SK-N-MC (cell line): ENCODE data around the gene VAV3.
A peak's percentile ranks its signal among the peaks of the same experiment; 100 is the strongest.

Source experiments
- DNase-seq: peaks from one replicate; pipeline ENCODE4 v3.0.0-alpha.2; 2011; ENCODE audit warnings: low read depth, low spot score
- H3K27ac ChIP-seq: fragments of 200-600 bp; sonication (generic); 2 replicates; pipeline ENCODE4 v1.5.1; 2016; ENCODE audit warnings: mixed run types
- H3K36me3 ChIP-seq: fragments of 200-600 bp; sonication (generic); 2 replicates; pipeline ENCODE4 v1.6.1; 2017; ENCODE audit warnings: antibody characterized with exemption, low read length, mixed read lengths; ENCODE audit not compliant: insufficient read depth
- H3K4me3 ChIP-seq: fragments of 200-600 bp; sonication (generic); 2 replicates; pipeline ENCODE4 v1.5.1; 2016
- H3K9ac ChIP-seq: fragments of 200-600 bp; sonication (generic); 2 replicates; pipeline ENCODE4 v1.8.0; 2017; ENCODE audit warnings: mixed run types, mixed read lengths; ENCODE audit not compliant: insufficient read length
- H3K9me3 ChIP-seq: fragments of 200-600 bp; sonication (generic); 2 replicates; pipeline ENCODE4 v1.6.1; 2017; ENCODE audit warnings: low read depth, mild to moderate bottlenecking, antibody characterized with exemption, low read length, moderate library complexity, mixed read lengths
- EZH2 ChIP-seq: fragments of 200-600 bp; sonication (generic); IDR thresholded peaks from one replicate; pipeline ENCODE4 v1.6.1; 2017; ENCODE audit warnings: antibody characterized with exemption
- FOXP2 ChIP-seq: optimal IDR thresholded peaks from 2 replicates; pipeline ENCODE3; 2011; ENCODE audit warnings: mild to moderate bottlenecking, moderate library complexity; ENCODE audit not compliant: insufficient read depth; ENCODE audit errors: extremely low read length, control extremely low read depth
- POLR2AphosphoS5 ChIP-seq: IDR thresholded peaks from 2 replicates; pipeline ENCODE4 v1.6.1; 2012; ENCODE audit warnings: mild to moderate bottlenecking, low read depth, low read length, borderline replicate concordance

VAV3 gene

DNA sequence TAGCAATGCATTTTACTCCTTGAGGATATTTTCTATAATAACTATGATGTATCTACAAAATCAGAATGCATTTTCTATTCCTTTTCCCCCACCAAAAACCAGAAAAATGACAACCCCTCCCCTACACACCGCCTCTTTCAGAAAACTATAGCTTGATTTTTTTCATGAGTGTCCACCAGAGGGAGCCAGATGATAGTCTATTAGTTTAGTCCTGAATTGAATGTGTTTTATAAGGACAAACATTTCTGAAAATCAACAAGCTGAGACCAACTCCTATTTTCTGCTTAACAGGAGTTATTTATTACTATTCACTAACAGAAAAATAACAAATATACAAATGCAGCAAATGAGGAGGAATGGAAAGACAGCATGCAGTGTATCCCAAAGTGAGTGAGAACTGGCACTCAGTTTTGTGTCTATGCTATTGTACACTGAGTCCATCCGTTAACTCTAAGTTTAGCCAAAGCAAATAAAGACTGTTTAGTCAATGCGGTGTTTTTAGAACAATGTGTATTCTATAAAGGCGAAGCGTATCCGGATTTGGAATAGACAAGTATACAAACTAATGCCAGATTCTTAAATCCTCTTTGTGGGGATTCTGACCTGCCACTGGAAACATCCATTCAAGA lies 182.6 kb downstream of the VAV3 start:
- Histone ChIP-seq H3K4me3 (no peak overlapping the region), H3K36me3 (no peaks in the 10 kb centered on the region), H3K9me3 (no peaks in the 10 kb centered on the region), H3K9ac (no peak overlapping the region), H3K27ac (no peak overlapping the region)
- peak; percentile 69 for DNase-seq
- TF ChIP-seq POLR2AphosphoS5 (no peak), EZH2 (no peak), FOXP2 (no peak)

DNA sequence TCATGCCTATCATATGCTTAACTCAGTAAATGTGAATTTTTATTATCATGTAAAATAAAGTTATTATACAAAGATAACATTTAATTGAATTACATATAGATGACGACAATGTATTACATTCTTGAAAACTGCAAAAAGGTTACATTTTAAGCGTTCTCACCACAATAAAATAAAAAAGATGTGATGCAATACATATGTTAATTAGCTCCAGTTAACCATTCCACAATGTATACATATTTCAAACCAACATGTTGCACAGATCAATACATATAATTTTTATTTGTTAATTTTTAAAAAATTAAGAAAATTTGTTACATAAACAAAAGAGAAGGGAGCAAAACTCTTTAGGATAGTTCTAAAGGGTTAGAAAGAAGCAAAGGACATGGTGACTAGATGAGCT lies 183.7 kb downstream of the VAV3 start:
- DNase-seq: no peak
- Histone ChIP-seq H3K4me3 (no peak overlapping the region), H3K9ac (no peak overlapping the region), H3K9me3 (no peaks in the 10 kb centered on the region), H3K27ac (no peak overlapping the region), H3K36me3 (no peaks in the 10 kb centered on the region)
- TF ChIP-seq EZH2 (no peak), FOXP2 (no peak), POLR2AphosphoS5 (no peak)

DNA sequence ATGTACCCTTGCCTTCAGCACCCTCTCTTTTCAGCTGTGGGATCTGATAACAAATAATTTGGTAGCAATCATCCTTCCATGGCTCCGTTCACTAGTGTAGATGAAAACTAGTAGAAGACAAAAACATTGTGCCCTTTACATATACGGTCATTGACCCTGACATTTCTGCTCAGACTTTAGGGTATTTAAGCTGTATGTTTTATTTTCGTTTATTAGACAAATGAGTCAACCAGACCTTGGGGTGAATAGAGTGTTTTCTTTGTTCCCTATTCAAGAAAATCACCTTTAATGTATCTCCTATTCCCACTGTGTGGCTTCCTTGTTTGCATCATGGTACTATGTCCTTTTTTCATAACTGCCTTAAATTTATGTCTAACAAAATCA lies 187.3 kb downstream of the VAV3 start:
- H3K9ac ChIP-seq: no peak overlapping the region
- H3K9me3 ChIP-seq: no peaks in the 10 kb centered on the region
- H3K36me3 ChIP-seq: no peaks in the 10 kb centered on the region
- no peak overlapping the region for H3K4me3 ChIP-seq
- TF ChIP-seq FOXP2 (no peak), EZH2 (no peak), POLR2AphosphoS5 (no peak)
- H3K27ac ChIP-seq: no peak overlapping the region
- DNase-seq: no peak

DNA sequence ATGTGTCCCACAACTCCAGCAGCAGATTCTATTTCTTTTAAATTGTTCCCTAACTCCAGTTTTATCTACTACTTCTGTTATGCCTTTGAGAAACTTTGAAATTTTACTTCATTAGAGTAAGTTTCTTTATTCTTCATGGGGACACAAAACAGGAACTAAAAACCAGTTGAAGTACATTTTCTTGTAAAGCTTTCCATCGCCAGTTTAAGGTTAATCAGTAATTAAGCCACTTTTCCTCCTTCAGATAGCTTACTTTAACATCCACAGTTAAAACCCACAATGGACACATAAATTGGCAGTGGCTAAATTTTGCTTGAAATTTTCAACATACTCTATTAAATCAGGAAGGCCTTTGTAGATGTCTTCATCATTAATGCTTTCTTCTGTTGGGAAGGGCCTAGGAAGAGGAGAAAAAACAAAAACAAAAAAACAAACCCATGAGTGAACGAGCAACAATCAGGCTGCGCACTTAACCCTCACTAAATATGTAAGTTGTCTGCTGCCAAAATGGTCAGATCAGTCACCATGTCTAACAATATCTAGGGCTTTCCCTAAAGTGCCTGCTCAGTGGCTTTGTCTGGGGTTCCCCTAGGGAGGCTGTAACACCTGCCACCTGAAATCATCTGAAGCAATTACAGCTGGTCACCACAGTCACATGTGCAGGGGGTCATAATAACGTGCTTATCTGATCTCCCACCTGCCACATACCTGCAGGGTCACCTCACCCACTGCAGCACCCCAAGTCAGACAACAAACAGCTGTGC lies 187.9 kb downstream of the VAV3 start:
- Histone ChIP-seq H3K9me3 (no peaks in the 10 kb centered on the region), H3K9ac (no peak overlapping the region), H3K4me3 (no peak overlapping the region), H3K27ac (no peak overlapping the region), H3K36me3 (no peaks in the 10 kb centered on the region)
- no peak for TF ChIP-seq POLR2AphosphoS5
- no peak for TF ChIP-seq EZH2
- no peak for TF ChIP-seq FOXP2
- DNase-seq: no peak

DNA sequence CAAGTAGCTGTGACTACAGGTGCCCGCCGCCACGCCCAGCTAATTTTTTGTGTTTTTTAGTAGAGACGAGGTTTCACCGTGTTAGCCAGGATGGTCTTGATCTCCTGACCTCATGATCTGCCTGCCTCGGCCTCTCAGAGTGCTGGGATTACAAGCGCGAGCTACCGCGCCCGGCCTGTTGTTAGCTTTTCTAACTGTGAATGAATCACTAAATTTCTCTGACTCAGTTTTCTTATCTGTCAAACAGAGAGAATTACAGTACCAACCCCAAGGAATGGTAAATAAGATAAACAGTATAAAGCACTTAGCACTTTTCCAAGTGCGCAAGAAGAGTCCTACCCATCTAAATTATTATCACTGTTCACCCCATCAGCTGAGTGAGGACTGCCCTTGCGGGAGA lies 193.6 kb downstream of the VAV3 start:
- Histone ChIP-seq H3K36me3 (no peaks in the 10 kb centered on the region), H3K27ac (no peak overlapping the region), H3K9me3 (no peaks in the 10 kb centered on the region), H3K9ac (no peak overlapping the region), H3K4me3 (no peak overlapping the region)
- DNase-seq: no peak
- TF ChIP-seq POLR2AphosphoS5 (no peak), EZH2 (no peak), FOXP2 (no peak)

DNA sequence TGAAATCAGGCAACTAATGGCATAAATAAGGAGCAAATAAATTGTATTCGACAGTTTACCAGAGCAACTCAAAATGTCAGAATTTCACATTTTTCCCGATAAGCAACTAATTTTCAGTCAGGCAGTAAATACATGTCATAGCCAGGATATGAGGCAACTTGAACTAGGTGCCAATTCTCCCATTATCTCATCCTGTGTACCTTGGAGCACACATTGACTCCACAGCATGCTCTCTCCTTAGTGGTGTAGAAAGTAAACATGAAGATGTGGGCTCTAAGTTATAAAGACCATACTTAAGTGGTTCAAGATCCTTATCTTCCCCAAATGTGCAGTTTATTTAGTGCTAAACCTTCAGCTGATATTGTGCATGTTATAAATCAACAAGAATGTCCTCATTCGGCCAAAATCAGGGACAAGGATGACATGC lies 197.8 kb downstream of the VAV3 start:
- Histone ChIP-seq H3K27ac (no peak overlapping the region), H3K9ac (no peak overlapping the region), H3K36me3 (no peaks in the 10 kb centered on the region), H3K9me3 (no peaks in the 10 kb centered on the region), H3K4me3 (no peak overlapping the region)
- DNase-seq: no peak
- TF ChIP-seq POLR2AphosphoS5 (no peak), FOXP2 (no peak), EZH2 (no peak)

DNA sequence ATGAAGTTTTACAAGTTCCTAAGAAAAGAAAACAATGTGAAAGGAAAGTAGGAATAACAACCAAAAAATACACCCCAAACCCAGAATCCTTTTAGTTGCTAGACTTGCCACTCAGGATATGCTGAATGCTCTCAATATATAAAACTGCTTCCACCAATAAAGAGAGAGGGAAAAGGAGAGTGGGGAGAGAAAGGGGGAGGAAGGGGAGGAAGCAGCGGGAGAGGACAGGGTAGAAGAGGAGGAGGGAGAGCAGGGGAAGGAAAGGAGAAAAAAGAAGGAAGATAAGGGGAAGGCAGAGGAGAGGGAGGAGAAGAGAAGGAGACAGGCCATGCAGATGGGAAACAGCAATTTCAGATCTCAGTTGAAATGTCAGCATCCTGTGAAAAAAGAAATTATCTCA lies 198.4 kb downstream of the VAV3 start:
- H3K9me3 ChIP-seq: no peaks in the 10 kb centered on the region
- H3K9ac ChIP-seq: peak overlapping the region; percentile 13
- H3K4me3 ChIP-seq: no peak overlapping the region
- TF ChIP-seq FOXP2 (no peak), POLR2AphosphoS5 (no peak), EZH2 (no peak)
- H3K27ac ChIP-seq: no peak overlapping the region
- H3K36me3 ChIP-seq: no peaks in the 10 kb centered on the region
- DNase-seq: no peak

DNA sequence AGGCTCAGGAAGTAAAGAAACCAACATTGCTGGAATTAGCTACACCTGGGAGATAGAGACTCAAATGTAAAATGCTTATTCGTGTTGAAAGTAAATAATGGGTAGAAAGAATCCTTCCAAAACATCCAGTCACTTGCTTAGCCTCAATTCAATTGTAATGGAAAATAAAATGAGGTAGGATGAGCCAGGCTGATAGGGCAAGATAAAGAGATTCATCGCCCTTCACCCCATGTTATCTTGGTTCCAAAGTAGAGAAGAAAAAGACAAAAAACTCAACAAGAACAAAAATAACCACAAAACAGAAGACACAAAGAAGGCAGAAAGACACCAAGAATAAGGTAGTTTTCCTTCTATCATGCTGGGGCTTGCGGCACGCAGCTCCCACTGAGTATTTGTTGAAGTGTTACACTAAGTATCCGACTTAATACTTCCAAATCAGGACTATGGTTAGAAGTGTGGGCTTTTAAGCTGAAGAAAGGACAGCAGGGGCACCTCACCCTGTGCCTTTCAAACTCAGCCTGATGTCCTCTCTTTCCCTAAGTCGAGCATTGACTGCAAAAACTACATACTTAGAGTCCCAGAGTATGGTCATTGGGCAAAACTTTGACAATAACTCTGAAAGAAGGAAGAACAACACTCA lies 202.1 kb downstream of the VAV3 start:
- Histone ChIP-seq H3K36me3 (no peaks in the 10 kb centered on the region), H3K9me3 (no peaks in the 10 kb centered on the region), H3K9ac (no peak overlapping the region), H3K27ac (no peak overlapping the region), H3K4me3 (no peak overlapping the region)
- DNase-seq: no peak
- TF ChIP-seq POLR2AphosphoS5 (no peak), FOXP2 (no peak), EZH2 (no peak)
